ENCODE results near the gene TAOK1. TPM values are rescaled to one million over a fixed set of nuclear protein-coding genes. Genes with fewer than 3 reads are reported as not detected.

Gene TAOK1
- total and polyA plus RNA-seq, 9 of the 15 experiments (the other 6 are each of a cell fraction or from before 2014, with no cell fraction given) = 3.2 to 33.1 (median 16.5) TPM

DNA sequence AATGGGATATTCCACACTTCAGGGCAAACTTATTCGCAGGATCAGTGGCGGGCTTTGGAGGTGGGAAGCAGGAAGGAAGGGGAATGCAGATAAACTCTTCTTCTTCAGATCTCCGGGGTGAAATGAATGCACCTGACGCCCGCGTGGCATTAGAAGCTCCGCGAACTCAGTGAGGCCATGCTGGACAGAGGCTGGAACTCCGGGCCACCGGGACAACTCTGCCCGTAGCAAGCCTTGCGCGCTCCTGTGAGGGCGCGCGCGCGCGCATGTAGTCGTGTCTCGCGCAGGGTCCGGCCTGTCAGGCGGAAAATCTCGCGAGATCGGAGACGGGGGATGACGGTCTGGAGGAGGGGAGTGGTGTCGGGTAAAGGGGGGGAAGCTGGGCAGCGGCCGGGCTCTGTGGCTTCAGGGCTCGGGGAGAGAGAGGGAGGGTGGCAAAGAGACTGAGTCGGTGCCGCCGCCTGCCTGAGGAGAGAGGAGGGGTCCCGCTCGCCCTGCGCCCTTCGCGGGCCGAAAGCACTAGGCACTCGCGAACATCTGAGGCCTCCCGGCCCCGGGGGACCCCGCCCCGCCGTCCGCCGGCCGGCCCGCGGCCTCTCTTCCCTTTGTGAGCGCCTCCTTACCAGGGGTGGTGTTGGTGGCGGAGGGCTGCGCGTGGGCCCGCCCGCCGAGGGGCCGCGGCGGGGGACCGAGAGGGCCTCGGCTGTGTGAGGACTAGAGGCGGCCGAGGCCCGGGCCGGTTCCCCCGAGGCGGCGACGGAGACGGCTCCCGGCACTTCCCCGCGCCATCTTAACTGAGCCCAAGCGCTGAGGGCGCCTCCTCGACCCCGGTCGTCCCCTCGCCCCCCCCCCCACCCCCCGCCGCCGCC lies at the start of gene TAOK1 (continued):
- TF ChIP-seq MCM5 (IDR thresholded peaks at IDR 0.05; ENCODE audit: low read depth) (no peak), DMBX1 (CRISPR knock-in tag; IDR thresholded peaks at IDR 0.05; ENCODE audit: borderline replicate concordance) (no peak), CSDE1 (IDR thresholded peaks at IDR 0.05) (no peak), CREBBP (IDR thresholded peaks at IDR 0.05; ENCODE audit: low read depth, low read length) (no peak), ZNF695 (CRISPR knock-in tag; IDR thresholded peaks at IDR 0.05) (no peak), SAFB2 (IDR thresholded peaks at IDR 0.05; ENCODE audit: borderline replicate concordance, low read depth, low read length, severe bottlenecking) (no peak), PHF21A (IDR thresholded peaks at IDR 0.05; ENCODE audit: borderline replicate concordance, low read depth) (no peak; the same call in 1 of the 2 replicates), ZNF146 (CRISPR knock-in tag; IDR thresholded peaks at IDR 0.05; ENCODE audit: unreplicated experiment) (no peak), ZNF354B (CRISPR knock-in tag; IDR thresholded peaks at IDR 0.05) (no peak), POLR2AphosphoS5 (IDR thresholded peaks at IDR 0.05; ENCODE audit: control insufficient read depth, insufficient read depth, low read depth, low read length) (peak; percentile 89), CEBPZ (IDR thresholded peaks at IDR 0.05; ENCODE audit: borderline replicate concordance, low read depth, low read length) (no peak), PRPF4 (IDR thresholded peaks at IDR 0.05; ENCODE audit: insufficient read depth, low read depth, low read length, poor library complexity, severe bottlenecking) (no peak), HNRNPLL (IDR thresholded peaks at IDR 0.05; ENCODE audit: low read depth, low read length, poor library complexity, severe bottlenecking) (peak; percentile 36), EZH2 (IDR thresholded peaks at IDR 0.05; ENCODE audit: borderline replicate concordance, low read depth, low read length) (no peak), RBM25 (IDR thresholded peaks at IDR 0.05; ENCODE audit: low read depth, low read length, severe bottlenecking) (peak; percentile 82), GABPB2 (CRISPR knock-in tag; conservative IDR thresholded peaks at IDR 0.05) (no peak; the same call in 1 of the 2 replicates), SETDB1 (IDR thresholded peaks at IDR 0.05; ENCODE audit: low read length) (no peak), ZNF707 (CRISPR knock-in tag; conservative IDR thresholded peaks at IDR 0.05) (no peak), FOSL1 (tag; conservative IDR thresholded peaks at IDR 0.05) (peak; percentile 37; the same call in 1 of the 2 replicates), KLF16 (IDR thresholded peaks at IDR 0.05) (no peak), ETV5 (CRISPR knock-in tag; IDR thresholded peaks at IDR 0.05; ENCODE audit: low read depth) (no peak), RFX7 (CRISPR knock-in tag; IDR thresholded peaks at IDR 0.05) (no peak), SOX6 (IDR thresholded peaks at IDR 0.05) (no peak), RFX1 (IDR thresholded peaks at IDR 0.05) (no peak), CBFA2T2 (conservative IDR thresholded peaks at IDR 0.05) (no peak), FOXA1 (IDR thresholded peaks at IDR 0.05; ENCODE audit: borderline replicate concordance) (no peak), RBM22 (IDR thresholded peaks at IDR 0.05; ENCODE audit: low read depth, low read length, poor library complexity, severe bottlenecking) (peak; percentile 26), MTA3 (IDR thresholded peaks at IDR 0.05; ENCODE audit: borderline replicate concordance) (peak; percentile 57; the same call in 1 of the 2 replicates)

Data from K562 (cell line).